GM12874 (cell line): ENCODE measurements around the gene TTC9.

ENCODE experiments used
- TF ChIP-seq, protein P1 (sequence below): IDR thresholded peaks from 2 replicates; pipeline ENCODE4 v1.5.1; 2011; ENCODE audit warnings: low read depth, mild to moderate bottlenecking, control low read depth, low read length, moderate library complexity; ENCODE audit not compliant: insufficient read depth

TTC9 gene

DNA sequence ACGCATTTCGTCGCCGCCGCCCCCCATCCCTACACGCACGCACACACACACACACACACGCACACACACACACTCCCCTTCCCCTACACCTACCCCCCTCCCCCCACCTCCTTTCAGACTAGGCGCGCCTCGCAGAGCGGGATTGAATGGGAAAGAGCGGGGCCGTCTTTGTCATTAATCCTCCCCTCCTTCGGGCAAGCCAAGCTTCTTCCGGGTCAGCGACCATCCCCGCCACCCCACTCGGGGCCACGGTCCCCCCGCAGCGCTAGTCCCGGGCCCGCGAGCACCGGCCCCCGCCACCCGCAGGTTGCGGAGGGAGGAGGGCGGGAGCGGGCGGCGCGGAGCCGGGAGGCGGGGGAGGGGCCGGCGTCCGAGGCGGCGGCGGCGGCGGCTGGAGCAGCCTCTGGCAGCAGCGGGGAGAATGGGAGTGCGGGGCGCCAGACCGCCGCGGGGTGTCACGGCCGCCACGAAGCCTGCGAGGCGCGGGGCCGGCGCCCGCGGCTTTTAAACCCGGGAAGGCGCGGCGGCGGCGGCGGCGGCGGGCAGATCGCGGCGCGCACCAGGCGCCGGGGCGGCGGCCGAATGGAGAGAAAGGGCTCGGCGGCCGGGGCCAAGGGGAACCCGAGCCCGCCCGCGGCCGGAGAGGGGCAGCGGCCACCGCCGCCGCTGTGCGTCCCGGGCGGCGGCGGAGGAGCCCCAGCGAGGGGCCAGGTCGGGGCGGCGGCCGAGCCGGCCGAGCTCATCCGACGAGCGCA, at the start of gene TTC9:
Gene TTC9 (plus strand): TSS at position 369 of the 755 bp plus-strand sequence. CDS start 214 bp downstream, at position 583.
- TF ChIP-seq, protein P1, sequence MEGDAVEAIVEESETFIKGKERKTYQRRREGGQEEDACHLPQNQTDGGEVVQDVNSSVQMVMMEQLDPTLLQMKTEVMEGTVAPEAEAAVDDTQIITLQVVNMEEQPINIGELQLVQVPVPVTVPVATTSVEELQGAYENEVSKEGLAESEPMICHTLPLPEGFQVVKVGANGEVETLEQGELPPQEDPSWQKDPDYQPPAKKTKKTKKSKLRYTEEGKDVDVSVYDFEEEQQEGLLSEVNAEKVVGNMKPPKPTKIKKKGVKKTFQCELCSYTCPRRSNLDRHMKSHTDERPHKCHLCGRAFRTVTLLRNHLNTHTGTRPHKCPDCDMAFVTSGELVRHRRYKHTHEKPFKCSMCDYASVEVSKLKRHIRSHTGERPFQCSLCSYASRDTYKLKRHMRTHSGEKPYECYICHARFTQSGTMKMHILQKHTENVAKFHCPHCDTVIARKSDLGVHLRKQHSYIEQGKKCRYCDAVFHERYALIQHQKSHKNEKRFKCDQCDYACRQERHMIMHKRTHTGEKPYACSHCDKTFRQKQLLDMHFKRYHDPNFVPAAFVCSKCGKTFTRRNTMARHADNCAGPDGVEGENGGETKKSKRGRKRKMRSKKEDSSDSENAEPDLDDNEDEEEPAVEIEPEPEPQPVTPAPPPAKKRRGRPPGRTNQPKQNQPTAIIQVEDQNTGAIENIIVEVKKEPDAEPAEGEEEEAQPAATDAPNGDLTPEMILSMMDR = no peak

DNA sequence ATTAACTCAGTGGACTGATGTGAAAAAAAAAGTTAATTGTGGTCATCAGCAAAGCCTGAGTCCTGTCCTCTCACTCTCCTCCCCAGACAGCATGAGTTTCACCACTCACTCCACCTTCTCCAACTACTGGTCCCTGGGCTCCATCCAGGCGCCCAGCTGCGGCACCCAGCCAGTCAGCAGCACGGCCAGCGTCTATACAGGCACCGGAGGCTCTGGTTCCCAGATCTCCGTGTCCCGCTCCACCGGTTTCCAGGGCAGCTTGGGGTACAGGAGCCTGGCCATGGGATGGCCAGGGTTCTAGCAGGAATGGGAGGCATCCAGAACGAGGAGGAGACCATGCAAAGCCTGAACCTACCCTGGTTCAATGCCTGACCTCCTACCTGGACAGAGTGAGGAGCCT, 47.3 kb upstream of the TTC9 start:
- TF ChIP-seq, protein P1 = no peak

DNA sequence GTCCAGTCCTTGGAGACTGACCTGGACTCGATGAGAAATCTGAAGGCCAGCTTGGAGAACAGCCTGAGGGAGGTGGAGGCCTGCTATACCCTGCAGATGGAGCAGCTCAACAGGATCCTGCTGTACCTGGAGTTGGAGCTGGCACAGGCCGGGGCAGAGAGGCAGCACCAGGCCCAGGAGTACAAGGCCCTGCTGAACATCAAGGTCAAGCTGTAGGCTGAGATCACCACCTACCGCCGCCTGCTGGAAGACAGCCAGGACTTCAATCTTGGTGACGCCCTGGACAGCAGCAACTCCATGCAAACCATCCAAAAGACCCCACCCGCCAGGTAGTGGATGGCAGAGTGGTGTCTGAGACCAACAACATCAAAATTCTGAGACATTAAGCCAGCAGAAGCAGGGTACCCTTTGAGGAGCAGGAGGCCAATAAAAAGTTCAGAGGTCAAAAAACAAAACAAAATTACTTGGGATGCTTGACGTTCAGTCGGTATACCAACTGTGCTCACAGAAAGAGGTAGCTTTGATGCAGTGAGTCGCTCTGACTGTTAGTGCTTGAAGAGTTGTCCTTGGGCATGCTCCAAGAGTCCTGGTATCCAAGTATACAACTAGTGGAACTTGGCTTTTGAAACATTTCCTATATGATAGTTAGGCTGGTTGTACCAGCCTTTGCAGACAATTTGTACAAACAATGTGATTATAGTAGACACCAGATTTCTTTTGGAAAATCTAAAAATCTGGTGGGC, 46.1 kb upstream of the TTC9 start:
- TF ChIP-seq, protein P1 = no peak

DNA sequence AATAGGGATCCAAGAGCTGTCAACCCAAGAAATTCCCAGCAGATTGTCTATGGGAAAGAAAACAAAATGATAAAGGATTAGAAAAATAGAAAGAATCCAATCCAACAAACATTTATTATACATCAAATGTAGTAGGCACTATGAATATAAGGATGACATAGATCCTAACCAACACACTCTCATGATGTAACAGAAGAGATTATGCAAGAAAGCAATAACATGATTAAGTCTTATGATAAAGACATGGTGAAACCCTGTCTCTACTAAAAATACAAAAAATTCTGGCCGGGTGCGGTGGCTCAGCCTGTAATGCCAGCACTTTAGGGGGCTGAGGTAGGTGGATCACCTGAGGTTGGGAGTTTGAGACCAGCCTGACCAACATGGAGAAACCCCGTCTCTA, 44.0 kb upstream of the TTC9 start:
- TF ChIP-seq, protein P1 = no peak

DNA sequence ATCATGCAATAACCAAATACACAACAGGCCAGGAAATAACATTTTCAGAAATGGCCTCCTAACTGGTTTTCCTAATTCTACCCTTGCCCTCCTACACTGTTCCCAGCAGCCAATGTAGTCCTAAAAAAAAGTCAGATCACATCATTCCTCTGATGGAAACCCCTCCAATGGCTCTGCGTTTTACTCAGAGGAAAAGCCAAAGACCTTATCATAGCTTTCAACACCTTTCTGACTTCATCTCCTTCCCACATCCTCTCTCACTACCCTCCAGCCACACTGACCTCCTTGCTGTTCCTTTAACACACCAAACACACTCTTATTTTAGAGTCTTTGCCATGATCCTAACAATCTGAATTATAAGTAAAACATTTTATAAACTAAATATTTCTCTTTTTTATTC, 42.4 kb upstream of the TTC9 start:
- TF ChIP-seq, protein P1 = no peak

DNA sequence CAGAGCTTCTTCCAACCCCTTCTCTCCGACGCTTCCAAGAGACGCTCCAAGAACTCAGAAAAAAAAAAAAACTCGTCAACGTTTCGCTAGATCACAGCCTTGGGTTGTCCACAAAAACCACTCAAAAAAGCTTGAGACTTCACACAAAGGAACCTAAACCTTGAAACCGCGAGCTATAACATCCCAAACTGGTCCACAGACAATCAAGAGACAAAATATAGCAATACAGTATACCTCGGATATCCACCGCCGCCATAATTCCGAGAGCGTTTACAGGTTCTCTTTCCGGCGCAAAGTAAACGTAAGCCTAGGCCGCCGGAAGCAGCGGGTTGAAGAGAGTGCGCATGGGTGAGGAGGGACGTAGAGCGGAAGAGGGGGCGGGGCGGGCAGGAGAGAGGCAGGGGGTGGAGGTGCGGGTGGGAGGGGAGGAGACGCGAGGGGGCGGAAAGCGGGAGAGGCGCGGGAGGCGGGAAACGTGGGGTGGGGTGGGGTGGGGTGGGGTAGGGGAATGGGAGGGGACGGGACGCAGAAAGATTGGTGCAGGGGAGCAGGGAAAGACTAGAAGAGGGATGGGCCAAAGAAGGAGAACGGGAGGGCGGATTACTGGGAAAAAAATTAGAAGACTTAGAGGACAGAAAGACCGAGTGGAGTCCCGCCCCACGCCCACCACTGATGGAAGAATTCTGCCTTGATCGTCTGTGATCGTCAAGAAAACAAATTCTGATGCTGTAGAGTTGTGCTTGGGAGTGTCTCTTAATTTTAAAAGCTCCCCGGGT, 41.1 kb upstream of the TTC9 start, which contains the start of gene MED6:
Gene MED6 (minus strand): TSS at position 274 of the 776 bp plus-strand sequence. CDS start 18 bp downstream, at position 256.
- TF ChIP-seq, protein P1 = no peak

DNA sequence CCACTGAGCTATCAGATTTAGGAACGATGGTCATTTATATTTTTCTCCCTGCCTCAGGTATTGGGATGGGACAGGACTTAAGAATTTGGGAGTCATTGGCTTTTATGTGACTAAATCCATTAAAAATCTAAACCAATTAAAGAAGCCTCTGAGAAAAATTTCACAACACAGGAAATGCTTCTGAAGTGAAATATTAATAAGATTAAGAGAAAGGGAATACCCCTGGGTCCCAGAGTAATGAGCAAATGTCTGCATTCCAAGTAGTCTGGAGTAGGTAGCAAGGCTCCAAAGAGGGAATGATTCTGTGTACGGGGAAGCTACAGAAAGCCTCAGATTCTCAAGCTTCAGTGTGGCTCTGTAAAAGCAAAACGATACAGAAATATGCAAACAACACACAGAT, 40.6 kb upstream of the TTC9 start:
- TF ChIP-seq, protein P1 = no peak
